Activated CD4-positive, alpha-beta T cell treated with anti-CD3 and anti-CD28 coated beads for 4 hours (primary cell): ENCODE measurements around the gene SDK1.
"Not testable (repeated sequence)": the region's sequence is repeated elsewhere in the genome, so short reads cannot be mapped to it uniquely, and the experiment has no call there.

Experiments
- DNase-seq, 2 donors: peaks; one replicate each; pipeline ENCODE4 v3.0.0-alpha.2; 2020

SDK1 gene

DNA sequence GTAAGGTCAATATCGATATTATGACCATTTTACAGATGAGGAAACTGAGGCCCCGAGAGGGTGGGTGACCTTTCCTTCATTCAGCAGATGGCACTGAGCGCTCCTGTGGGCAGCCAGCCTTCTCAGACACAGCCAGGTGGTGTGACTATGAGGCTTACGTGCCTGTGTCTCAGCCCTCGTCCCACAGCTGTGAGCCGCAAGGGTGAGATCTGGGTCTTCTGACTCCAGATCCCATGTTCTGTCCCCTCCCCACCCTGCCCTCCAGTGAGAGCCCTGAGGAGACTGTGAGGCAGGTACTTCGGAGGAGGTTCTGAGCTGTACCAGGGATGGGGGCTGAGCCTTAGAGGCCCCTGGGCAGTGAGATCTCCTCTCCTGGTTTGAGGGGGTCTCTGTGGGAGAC lies 767.2 kb downstream of the SDK1 start:
- DNase-seq: no peak

DNA sequence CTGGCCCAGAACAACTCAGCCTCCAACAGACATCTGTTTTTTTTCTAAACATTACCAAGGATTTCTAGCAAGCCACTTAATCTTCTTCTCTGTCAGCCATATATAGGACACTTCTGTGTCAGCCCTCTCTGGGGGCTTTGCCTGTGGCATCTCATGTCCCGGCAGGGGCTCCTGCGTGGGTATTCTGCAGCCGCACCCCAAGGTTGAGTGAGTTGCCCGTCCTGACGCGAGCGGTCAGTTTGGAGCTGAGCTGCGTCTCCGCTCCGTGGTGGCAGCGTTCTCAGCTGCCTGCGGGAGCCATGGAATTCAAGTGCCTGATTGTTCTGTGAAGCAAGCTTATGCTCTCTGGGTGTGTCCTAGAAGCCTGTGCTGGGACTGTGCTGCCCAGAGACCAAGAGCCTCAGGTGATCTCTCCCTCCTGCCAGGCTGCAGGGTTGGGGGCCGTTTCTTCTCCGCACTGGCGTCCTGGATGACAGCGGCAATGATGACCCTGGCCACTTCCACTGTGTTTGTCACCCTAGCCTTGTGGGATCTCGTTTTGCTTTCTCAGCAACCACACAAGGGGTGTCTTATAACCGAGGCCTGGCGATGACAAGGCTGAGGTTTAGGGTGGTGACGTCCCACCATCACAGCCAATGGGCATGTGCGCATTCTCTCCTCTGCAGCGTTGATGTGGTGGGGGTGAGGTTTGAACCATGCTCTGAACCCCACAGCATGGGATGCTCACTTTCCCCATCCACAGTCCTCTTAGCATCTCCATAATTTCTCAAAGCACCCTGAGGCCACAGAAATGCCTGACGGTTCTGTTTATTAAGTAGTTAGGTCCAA lies 768.4 kb downstream of the SDK1 start:
- no peak for DNase-seq

DNA sequence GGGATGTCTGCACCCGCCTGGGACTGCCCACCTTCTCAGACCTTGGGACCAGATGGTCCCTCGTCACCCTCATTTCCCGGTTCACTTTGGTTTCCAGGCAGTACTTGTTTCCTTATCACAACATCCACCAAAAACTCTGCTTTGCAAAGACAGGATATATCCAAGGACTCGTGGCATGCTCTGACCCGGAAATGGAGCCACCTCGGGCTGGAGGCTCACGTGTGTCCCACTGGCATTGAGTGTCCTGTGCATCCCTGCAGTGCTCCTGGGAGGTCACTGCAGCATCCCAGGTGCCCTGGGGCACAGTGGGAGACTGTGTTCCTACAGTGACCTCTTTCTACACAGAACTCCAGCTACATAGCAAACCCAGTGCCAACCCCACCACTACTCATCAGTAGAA lies 769.2 kb downstream of the SDK1 start:
- DNase-seq: no peak

DNA sequence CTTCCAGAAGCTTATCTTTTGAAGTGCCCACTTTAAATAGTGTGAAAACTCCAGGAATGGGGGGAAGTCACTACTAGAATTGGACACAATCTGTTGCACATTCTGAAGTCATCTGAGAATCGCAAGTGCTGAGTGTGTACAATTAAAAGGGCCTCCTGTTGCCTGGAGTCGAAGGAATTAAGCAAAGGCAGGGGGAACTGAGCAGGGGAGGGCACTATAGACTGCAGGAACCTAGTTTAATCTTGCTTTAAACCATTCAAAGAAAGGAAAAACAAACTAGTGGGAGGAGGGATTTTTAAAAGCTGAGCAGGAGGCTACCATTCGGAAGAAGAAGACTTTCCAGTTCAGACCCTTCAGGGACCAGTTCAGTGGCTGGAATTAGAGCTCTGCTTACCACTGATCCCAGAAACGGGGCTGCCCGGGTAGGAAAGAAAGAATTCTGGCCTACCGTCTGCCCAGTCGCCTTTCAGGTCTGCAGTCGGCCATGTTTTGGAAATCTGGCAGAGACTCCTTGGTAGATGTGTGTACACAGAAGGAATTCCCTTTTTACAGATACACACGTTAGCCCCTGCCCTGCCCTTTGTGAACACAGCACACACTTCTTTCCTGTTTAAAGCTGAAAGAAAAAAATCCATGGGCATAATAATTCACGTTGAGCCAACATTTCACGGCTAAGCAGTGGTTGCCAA lies 770.5 kb downstream of the SDK1 start:
- no peak for DNase-seq

DNA sequence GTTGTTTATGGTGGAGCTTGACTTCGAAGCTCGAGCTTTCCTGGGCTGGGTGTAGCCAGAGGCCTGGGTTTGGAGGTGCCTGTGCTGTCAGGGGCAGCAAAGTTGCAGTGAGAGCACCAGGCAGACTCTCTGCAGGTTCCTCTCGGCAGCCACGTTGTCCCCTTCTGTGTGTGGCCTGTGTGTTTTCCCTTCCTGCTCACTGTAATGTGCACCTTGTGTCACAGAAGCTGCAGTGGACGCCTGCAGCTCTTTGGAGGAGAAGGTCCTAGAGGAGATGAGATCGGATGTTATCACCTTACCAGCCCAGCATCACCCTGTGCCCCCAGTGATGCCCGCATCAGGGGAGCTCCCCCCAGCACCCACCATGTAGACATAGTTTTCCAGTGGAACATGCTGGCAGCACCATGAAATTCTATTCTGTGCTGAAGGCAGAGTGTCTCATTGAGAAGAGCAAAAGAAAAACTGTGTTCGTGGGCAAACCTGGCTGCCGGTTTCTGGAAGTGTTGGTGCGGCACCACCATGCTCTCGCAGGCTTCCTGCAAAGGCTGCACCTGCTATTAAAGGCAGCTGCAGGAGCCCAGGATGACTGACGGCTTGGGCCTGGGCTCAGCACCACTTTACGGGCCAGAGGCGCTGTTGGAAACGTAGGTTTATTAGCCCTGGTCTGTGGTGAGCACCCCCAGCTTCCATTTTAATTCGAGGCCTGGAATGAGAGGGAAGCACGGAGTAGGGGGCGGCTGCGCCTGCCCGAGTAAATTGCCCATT lies 771.3 kb downstream of the SDK1 start:
- DNase-seq: no peak

DNA sequence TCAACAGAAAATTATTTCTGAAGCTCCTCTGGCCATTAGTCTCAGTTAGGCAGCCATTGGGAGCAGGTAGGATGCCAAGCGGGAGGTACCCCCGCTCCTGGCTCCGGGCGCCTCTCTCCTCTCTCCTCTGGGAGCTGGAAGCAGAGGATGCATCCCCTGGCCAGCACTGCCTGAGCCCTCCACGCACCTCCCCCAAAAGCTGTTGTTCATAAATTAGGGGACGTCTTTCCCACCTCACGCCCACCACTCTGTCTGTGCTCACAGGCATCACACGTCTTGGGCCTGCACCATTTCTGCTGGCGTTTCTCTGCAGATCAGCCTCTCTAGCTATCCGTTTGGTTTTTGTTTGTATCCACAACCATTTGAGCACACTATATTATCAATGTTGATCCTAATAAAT lies 772.0 kb downstream of the SDK1 start:
- no peak for DNase-seq

DNA sequence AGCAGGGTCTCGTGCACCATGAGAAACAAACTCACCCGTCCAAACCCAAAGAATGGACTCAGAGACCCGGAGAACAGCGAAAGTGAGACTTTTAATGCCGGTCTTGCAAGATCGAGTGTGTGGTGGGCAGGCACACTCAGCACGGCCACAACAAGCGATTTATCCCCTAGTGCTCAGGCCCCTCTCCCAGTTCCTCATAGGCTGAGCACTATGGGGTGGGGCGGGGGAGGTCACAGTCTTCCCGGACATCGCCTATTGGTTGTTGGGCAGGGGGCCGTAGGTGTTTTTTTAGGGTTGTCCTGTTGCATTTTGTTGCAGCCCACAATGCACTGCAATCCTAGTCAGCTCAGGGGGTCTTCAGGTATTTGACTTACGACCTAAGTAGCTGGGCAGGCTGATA lies 772.7 kb downstream of the SDK1 start:
- no peak for DNase-seq

DNA sequence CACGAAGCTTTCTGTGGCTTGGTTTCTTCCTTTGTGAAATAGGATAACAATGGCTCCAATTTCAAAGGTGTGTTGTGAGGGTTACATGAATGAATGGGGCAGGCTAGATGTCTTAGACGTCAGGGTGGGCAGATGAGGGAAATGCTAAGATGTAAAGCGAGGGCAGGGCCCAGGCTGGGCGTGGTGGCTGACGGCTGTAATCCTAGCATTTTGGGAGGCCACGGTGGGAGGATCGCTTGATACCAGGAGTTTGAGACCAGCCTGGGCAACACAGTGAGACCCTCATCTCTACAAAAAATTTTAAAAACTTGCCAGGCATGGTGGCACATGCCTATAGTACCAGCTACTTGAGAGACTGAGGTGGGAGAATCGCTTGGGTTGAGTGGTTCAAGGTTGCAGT lies 773.4 kb downstream of the SDK1 start:
- DNase-seq: no peak

DNA sequence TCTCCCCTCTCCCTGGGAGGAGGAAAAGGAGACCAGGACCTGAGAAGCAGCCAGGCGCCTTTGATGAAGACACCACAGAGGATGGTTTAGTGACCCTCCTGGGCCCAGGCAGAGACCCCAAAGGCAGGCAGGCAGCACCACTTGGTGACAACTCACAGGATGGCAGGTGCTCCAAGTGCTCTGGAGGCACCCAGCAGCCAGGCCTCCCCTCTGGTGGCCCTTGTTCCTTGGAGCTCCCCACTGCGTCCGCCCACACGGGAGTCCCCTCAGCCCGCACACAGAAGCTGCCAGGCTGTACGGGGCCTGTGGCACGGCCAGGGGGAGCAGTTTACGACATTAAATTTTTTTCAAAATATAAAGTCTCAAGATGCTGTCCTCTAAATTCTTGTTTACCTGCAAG lies 773.9 kb downstream of the SDK1 start:
- no peak for DNase-seq

DNA sequence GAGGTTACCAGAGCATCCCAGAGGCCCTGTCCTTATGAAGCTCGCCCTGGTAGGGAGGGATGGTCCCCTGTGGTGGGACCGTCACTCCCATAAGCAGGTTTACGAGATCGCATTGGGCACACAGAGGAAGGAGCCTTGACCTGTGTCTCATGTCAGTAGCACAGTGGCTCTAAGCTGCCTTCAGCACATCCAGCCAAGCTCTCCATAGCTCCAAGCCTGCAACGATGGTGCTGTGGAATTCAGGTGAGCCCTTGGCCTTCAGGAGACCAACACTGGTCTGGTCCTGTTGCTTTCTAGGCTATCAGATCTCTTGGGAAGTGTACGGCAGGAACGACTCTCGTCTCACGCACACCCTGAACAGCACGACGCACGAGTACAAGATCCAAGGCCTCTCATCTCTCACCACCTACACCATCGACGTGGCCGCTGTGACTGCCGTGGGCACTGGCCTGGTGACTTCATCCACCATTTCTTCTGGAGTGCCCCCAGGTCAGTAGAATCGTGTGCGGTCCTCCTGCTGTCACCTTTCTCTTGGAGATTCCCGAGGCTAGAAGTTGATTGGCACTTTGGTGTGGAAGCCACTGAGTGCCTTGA lies 775.7 kb downstream of the SDK1 start:
- DNase-seq: no peak

DNA sequence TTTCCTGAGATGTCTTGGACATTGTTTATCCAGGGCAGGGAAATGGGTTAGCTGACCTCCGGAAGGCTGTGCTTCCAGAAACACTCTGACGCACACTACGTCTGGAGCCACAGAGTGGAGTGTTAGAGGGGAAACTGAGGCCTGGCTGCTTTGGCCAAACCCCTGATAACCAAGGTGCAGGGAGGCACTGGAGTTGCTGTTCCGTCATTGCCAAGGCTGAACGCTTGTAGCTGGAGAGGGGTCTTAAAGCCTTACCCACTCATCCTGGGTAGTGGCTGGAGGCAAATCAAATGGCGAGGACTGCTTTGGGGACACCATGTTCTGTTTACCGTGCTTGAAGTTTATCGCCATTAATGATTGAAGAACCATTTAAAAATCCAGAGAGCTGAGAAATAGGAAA lies 776.9 kb downstream of the SDK1 start:
- no peak for DNase-seq

DNA sequence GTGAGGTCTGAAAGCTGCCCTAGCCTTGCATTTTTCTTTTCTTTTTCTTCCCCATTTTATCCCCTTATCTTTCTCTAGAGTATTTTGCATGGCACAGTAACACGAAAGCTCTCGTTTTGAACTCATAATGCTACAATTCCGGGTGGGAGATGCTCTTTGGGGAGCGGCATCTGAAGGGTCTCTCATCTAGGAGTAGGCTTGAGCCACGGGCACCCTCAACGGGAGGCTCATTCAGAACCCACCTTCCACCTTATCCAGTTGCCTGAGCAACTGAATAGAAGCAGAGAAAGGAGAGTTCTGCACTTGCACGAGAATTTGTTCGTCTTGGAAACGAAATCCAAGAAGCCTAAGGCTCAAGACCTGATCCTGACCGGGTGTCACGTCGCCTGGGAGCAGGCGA lies 777.5 kb downstream of the SDK1 start:
- no peak for DNase-seq

DNA sequence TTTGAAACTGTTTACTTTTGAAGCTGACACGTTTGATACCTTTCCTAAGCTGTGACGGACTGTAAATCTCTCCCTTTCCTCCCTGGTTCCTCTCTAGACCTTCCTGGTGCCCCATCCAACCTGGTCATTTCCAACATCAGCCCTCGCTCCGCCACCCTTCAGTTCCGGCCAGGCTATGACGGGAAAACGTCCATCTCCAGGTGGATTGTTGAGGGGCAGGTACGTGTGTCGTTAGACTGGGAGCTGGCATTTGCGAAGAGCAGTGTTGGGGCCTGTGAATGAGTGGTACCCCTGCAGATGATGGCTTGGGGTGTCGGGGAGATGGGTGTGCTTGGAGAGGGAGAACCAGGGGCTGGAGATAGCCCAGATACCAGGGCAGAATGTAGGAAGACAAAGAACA lies 778.3 kb downstream of the SDK1 start:
- no peak for DNase-seq

DNA sequence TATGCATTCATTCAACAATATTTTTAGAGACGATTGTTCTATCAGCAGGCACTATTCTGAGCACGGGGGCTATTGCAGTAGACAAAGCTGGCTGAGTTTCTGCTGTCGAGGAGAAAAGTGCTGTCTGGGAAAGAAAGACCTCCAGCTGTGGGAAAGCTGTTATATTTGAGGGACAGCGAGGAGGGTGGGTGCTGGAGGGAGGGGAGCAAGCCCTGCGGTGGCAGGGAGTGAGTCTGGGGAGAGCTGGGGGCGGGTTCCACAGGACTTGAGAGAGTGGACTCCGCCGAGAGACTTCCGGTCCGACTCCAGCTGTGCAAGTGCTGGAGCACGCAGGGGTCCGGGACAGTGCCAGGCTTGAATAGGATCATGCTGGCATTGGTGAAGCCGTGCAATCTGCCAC lies 778.9 kb downstream of the SDK1 start:
- no peak for DNase-seq

DNA sequence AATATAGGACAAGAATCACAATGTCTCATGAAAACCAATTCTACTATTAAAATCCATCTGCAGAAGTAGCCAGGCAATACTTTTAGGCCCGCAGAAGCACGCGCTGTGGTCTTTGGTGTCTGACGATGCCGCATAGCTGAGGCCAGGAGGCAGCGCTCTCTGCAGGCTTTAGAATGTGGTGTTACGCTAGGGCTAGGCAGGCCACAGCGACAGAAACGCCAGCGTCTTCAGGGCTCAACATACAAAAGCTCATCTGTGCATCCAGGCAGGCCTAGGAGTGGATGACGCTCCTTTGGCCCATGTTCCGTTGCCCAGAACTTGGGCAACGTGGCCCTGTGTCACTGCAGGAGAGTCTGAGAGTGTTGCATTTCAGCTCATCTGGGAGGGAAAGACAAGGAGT lies 779.9 kb downstream of the SDK1 start:
- DNase-seq: no peak

DNA sequence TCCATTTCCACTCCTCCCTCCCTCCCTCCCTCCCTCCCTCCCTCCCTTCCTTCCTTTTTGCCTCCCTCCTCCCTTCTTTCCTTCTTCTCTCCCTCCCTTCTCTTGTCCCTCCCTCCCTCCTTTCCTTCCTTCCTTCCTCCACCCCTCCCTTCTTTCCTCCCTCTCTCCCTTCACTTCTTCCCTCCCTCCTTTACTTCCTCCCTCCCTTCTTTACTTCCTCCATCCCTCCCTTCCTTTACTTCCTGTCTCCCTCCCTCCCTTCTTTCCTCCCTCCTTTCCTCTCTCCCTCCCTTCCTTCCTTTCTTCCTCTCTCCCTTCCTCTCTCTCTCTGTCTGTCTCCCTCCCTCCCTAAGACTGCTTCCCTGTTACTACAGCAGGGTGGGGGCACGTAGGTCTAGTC lies 782.5 kb downstream of the SDK1 start:
- DNase-seq: no peak

DNA sequence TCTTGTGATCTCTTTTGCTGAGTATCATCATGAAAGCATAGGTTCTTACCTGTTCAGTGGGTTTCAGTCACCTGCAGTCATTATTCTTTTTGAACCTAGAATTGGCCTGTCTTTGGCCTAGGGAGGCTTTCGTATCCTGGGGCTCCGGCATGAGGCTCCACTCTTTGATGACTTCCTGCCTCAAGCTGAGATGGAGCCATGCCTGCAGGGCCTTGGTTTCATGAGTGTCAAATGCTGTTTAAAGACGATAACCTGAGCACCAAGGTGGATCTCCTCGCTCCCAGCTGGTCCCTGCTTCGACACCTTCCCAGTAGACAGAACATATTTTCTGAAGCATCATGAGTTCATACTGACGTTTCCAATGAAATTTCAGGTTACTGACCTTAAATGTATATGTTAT lies 783.2 kb downstream of the SDK1 start:
- no peak for DNase-seq

DNA sequence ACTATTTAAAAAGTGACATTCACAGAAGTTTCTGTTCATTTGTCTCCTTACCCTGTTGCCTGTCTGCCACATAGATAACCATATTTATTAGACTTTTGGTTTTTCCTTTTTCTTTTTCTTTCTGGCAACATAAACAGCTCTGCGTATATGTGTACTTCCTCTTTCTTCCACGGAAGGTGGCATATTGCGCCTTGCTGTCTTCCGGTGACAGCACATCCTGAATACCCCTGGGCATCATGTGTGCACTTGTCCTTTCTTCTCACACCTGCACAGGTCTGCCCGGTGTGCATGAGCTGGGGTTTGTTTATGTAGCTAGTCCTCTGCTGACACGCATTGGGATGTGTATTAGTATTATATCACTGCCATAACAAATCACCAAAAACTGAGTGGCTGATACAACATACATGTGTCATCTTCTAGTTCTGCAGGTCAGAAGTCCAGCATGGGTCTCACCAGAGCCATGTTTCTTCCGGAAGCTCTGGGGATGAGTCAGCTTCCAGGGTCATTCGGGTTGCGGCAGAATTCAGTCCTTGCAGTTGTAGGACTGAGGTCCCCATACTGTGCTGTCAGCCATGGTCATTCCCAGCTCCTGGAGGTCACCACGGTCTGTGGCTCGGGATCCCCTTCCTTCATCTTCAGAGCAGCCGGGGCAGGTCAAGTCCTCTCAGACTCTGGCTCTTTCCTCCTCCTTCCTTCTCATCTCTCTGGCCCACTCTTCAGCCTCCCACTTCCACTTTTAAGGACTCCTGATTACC lies 785.1 kb downstream of the SDK1 start:
- no peak for DNase-seq

DNA sequence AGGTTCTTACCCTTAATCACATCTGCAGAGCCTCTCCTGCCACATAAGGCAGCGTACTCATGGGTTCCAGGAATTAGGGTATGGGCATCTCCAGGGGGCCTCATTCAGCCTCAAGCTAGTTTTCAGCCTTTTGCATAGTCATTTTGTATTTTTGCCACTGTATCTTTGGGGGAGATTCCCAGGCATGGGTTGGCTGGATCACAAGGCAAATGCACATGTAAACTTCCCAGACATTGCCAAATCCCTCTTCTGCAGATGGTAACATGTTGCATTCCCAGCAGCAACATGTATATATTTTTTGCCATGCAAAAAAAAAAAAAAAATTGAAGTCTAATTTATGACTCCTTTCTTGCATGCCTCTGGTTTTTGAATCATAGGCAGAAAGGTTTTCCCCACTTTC lies 785.7 kb downstream of the SDK1 start:
- DNase-seq: no peak

DNA sequence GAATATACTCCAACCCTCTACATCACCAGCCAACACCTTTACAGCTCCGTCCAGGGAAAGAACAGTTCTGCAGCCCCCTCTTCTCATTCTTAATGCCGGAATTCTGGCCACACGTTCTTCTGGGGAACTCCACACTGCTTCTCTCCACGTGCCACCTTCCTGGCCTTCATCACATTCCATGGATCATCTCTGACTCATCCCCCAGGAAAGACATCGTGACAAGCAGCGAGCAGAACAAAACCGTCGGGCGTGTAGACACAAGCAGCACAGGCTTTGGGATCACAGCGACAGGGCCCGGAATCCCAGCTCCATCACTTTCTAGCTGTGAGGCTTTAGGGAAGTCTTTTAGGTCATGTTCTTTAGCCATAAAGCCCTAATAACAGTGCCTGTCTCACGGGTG lies 790.7 kb downstream of the SDK1 start:
- no peak for DNase-seq

DNA sequence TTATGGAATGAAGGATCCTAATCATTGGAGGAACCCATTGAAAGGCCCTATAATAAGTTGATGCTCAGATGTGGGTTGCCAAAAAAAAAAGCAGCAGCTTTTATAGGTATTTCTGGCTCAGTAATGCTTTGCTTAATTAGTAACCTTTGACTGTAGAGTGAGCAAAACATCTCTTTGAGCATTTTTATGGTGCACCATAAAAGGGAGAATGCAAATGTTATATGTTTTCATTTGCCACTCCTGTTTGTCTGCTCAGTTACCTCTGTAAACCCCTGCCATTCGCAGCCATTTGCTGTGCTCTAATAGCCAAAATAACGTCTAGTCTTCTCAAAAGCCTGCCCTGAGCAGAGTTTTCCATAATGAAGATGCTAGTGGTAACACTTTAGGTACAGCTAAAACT lies 792.0 kb downstream of the SDK1 start:
- no peak for DNase-seq

DNA sequence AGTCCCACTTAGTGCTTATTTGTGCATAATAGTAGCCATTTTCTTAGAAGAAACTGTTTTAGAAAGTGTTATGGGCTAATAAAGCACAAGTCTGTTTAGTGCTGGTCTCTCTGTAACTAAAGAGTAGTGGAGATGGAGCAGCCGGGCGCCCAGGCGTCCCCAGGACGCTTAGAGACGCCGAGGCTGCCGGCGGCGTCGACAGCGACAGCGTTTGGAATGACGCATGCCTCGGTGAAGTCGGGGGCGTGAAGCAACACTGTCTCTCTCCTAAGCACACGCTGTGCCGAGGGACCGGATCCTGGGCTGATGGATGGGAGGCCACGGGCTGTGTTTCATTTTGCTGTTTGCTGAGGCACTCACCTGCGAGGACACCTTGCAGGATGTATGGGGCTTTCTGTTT lies 792.4 kb downstream of the SDK1 start:
- no peak for DNase-seq

DNA sequence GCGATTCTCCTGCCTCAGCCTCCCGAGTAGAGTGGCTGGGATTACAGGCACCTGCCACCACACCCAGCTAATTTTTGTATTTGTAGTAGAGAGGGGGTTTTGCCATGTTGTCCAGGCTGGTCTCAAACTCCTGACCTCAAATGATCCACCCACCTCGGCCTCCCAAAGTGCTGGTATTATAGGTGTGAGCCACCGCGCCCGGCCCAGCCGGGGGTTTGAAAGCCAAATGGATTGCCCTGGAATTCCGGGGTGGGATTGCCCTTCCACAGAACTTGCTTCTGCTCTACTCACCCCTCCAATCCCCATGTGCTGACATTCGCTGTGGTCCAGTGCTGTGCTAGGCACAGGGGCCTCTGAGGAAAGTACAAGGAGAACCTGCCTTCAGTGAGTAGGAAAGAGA lies 793.1 kb downstream of the SDK1 start:
- not testable (repeated sequence) for DNase-seq
